Activated CD4-positive, CD25-positive, alpha-beta regulatory T cell treated with anti-CD3 and anti-CD28 coated beads, Interleukin-2, amount 50 U/mL, for 16 hours (primary cell): ENCODE measurements around the gene FRRS1.

Experiments
- DNase-seq: peaks from one replicate; pipeline ENCODE4 v3.0.0-alpha.2; 2020; ENCODE audit warnings: low read depth, low spot score

The FRRS1 gene

GRCh38 chr1:99675994-99676393 is 90.4 kb downstream of the FRRS1 start:
- DNase-seq = no peak

GRCh38 chr1:99675292-99675691 is 91.1 kb downstream of the FRRS1 start:
- no peak for DNase-seq

- no peak for DNase-seq
Measured at GRCh38 chr1:99674115-99675064, 92.0 kb downstream of the FRRS1 start.

- DNase-seq = no peak
Measured at GRCh38 chr1:99673315-99673714, 93.1 kb downstream of the FRRS1 start.

- no peak for DNase-seq
Measured at GRCh38 chr1:99672530-99673213, 93.8 kb downstream of the FRRS1 start.

GRCh38 chr1:99672038-99672437 is 94.4 kb downstream of the FRRS1 start:
- no peak for DNase-seq

- no peak for DNase-seq
Measured at GRCh38 chr1:99670583-99670982, 95.9 kb downstream of the FRRS1 start.

- DNase-seq = no peak
Measured at GRCh38 chr1:99669821-99670220, 96.6 kb downstream of the FRRS1 start.

GRCh38 chr1:99669376-99669775 is 97.1 kb downstream of the FRRS1 start:
- DNase-seq = no peak

GRCh38 chr1:99665212-99665611 is 101.2 kb downstream of the FRRS1 start:
- no peak for DNase-seq

GRCh38 chr1:99663501-99663900 is 102.9 kb downstream of the FRRS1 start:
- DNase-seq = no peak

GRCh38 chr1:99662539-99663080 is 103.8 kb downstream of the FRRS1 start:
- DNase-seq = no peak

- DNase-seq = no peak
Measured at GRCh38 chr1:99661780-99662179, 104.7 kb downstream of the FRRS1 start.

- DNase-seq = no peak
Measured at GRCh38 chr1:99660496-99660895, 105.9 kb downstream of the FRRS1 start.

GRCh38 chr1:99659755-99660210 is 106.7 kb downstream of the FRRS1 start:
- DNase-seq = no peak
